T-helper 2 cell treated with Interferon-gamma antibody and Interleukin-4, amounts not matched to agents 5 μg/mL and 100 μg/mL, for 36 hours (primary cell): ENCODE measurements around the gene PLXNC1.

ENCODE experiments used
- DNase-seq: peaks from one replicate; pipeline ENCODE4 v3.0.0; 2021; ENCODE audit warnings: low spot score
- H3K27ac Mint-ChIP-seq: one replicate; pipeline ENCODE4 v1.8.0; 2021; ENCODE audit warnings: mild to moderate bottlenecking, mixed read lengths
- H3K27me3 Mint-ChIP-seq: one replicate; pipeline ENCODE4 v1.8.0; 2021; ENCODE audit warnings: low read depth, mixed read lengths
- H3K36me3 Mint-ChIP-seq: one replicate; pipeline ENCODE4 v1.8.0; 2021; ENCODE audit warnings: low read depth, mixed read lengths
- H3K4me1 Mint-ChIP-seq: one replicate; pipeline ENCODE4 v1.8.0; 2021; ENCODE audit warnings: low read depth, mixed read lengths
- H3K4me3 Mint-ChIP-seq: one replicate; pipeline ENCODE4 v1.8.0; 2022; ENCODE audit warnings: mild to moderate bottlenecking, moderate library complexity, mixed read lengths
- H3K9me3 Mint-ChIP-seq: one replicate; pipeline ENCODE4 v1.8.0; 2021; ENCODE audit warnings: mixed read lengths

PLXNC1 gene

GRCh38 chr12:94336211-94336925, 188.0 kb downstream of the PLXNC1 start:
- no peak for DNase-seq
- H3K27me3 Mint-ChIP-seq = no peaks in the 10 kb centered on the region
- H3K36me3 Mint-ChIP-seq = peaks cover 20% of the 10 kb centered on the region
- H3K27ac Mint-ChIP-seq = no peak overlapping the region
- H3K4me3 Mint-ChIP-seq = no peak overlapping the region
- H3K9me3 Mint-ChIP-seq = peaks cover 4% of the 10 kb centered on the region
- no peaks in the 10 kb centered on the region for H3K4me1 Mint-ChIP-seq

GRCh38 chr12:94338006-94338794, 189.8 kb downstream of the PLXNC1 start:
- H3K36me3 Mint-ChIP-seq = peaks cover 18% of the 10 kb centered on the region
- H3K4me3 Mint-ChIP-seq = no peak overlapping the region
- no peaks in the 10 kb centered on the region for H3K4me1 Mint-ChIP-seq
- peaks cover 4% of the 10 kb centered on the region for H3K9me3 Mint-ChIP-seq
- H3K27me3 Mint-ChIP-seq = no peaks in the 10 kb centered on the region
- no peak overlapping the region for H3K27ac Mint-ChIP-seq
- no peak for DNase-seq

- Mint-ChIP-seq H3K36me3 (peaks cover 28% of the 10 kb centered on the region), H3K9me3 (peaks cover 5% of the 10 kb centered on the region), H3K27me3 (no peaks in the 10 kb centered on the region), H3K27ac (no peak overlapping the region), H3K4me3 (no peak overlapping the region), H3K4me1 (no peaks in the 10 kb centered on the region)
- no peak for DNase-seq
Observed at GRCh38 chr12:94340573-94340972, 192.2 kb downstream of the PLXNC1 start.

- no peak for DNase-seq
- Mint-ChIP-seq H3K36me3 (peaks cover 82% of the 10 kb centered on the region), H3K27ac (no peak overlapping the region), H3K9me3 (peaks cover 76% of the 10 kb centered on the region), H3K4me1 (no peaks in the 10 kb centered on the region), H3K4me3 (no peak overlapping the region), H3K27me3 (no peaks in the 10 kb centered on the region)
Observed at GRCh38 chr12:94353130-94353529, 204.8 kb downstream of the PLXNC1 start.
